Measurements from ENCODE around the gene S1PR1.
"Not testable (repeated sequence)": the region's sequence is repeated elsewhere in the genome, so short reads cannot be mapped to it uniquely, and the experiment has no call there.

S1PR1 gene

DNA sequence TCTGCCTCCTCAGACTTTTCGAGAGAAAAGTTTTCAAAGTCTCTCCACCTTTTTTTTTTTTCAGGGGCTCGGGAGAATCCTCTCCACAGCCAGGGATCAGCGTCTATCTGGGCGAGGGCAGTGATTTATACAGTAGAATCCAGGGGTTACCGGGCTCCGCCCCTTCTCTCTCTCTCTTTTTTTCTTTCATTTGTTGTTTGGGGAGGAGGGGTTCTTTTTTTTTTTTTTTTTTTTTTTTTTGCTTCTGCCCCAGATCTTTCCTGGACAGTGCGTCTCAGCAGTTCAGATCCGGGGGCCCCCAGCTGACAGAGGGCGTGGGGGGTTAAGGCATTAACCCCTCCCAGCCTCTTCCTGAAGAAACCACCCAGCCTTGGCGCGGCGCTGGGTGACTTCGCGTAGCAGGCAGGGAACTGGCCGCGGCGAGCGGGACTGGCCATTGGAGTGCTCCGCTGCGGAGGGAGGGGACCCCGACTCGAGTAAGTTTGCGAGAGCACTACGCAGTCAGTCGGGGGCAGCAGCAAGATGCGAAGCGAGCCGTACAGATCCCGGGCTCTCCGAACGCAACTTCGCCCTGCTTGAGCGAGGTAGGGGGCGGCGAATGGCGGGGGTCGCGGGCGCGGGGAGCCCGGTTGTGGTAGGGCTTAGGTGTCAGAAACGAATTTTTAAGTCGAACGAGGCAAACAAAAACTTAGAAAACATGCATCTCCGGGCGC, at the start of gene S1PR1:
Gene S1PR1, plus strand, starts transcription at position 504 of the 713 bp plus-strand sequence. CDS start 1,966 bp downstream, outside the sequence.
- DNase-seq = peak; percentile 64 to 73

- no peak for DNase-seq
Observed at GRCh38 chr1:101187297-101187696, 49.5 kb upstream of the S1PR1 start.

DNA sequence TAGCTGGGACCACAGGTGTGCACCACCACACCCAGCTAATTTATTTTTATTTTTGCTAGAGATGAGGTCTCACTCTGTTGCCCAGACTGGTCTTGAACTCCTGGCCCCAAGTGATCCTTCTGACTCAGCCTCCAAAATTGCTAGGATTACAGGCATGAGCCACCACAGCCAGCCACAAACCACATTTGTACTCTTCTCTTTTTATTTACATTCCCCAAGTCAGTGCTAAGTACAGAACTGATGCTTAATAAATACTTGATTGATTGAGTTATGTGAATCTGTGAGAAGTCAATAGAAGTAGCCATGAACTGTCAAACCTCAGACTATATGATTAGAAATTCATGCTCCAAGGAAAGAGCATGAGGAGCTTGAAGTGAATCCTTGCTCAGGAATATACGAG, 48.5 kb upstream of the S1PR1 start:
- DNase-seq = no peak

DNA sequence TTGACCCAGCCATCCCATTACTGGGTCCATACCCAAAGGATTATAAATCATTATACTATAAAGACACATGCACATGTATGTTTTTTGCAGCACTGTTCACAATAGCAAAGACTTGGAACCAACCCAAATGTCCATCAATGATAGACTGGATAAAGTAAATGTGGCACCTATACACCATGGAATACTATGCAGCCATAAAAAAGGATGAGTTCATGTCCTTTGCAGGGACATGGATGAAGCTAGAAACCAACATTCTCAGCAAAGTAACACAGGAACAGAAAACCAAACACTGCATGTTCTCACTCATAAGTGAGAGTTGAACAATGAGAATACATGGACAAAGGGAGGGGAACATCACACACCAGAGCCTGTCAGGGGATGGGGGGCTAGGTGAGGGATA, 47.9 kb upstream of the S1PR1 start:
- DNase-seq = not testable (repeated sequence)

DNA sequence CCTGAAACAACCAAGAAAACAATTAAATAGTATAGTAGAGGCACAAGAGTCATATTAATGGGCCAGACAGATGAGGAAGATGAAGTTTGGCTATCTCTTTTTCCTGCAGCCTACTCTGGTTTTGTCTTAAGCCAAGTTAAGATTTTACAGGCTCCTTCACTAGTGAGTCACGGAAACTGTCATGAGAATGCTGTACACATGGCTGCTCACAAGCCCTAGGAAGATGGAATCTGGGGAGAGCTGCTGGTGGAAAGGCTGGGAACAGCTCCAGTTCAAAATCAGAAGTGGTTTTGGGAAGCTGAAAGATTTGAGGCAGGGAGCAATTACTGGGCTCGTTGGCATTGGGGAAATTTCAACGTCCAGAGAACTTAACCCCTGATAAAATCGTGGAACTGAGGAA, 46.4 kb upstream of the S1PR1 start:
- no peak for DNase-seq

- no peak for DNase-seq
Observed at GRCh38 chr1:101191049-101191448, 45.8 kb upstream of the S1PR1 start.

GRCh38 chr1:101193733-101194169, 43.1 kb upstream of the S1PR1 start:
- no peak for DNase-seq

GRCh38 chr1:101194746-101195145, 42.1 kb upstream of the S1PR1 start:
- DNase-seq = no peak

GRCh38 chr1:101196668-101197067, 40.2 kb upstream of the S1PR1 start:
- DNase-seq = no peak

- DNase-seq = no peak
Observed at GRCh38 chr1:101198842-101199636, 37.8 kb upstream of the S1PR1 start.

GRCh38 chr1:101199637-101199982, 37.2 kb upstream of the S1PR1 start:
- DNase-seq = no peak

GRCh38 chr1:101200513-101200912, 36.3 kb upstream of the S1PR1 start:
- DNase-seq = no peak

DNA sequence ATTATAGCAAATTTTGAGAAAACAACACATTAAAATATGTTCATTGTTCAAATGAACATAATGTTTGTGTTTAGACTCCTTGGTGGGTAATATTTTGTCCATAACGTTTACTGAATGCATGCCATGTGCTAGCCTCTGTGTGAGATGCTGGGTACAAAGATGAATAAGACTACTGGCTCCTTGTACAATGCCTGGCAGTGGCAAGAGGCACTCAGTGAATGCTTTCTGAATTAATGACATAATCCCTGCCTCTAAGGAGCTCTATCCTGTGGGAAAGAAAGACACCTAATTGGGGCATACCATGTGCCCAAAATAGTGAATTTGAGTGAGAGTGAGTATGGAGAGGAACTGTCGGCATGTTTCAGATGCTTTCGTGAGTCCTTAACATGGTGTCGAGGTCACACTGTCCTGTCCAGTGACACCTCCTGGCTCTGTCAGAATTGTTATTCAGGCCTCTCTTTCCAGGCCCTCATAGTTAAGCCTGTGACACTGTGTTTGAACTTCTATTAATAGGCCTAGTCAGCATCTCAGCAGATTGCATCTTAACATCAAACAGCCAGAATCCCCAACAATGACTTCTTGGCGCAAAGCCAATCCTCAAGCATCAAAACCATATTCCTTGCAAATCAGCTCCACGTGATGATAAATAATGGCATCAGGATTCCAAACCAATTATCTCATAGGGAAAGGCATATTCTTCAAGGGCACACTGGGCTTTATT, 32.8 kb upstream of the S1PR1 start:
- DNase-seq = no peak

DNA sequence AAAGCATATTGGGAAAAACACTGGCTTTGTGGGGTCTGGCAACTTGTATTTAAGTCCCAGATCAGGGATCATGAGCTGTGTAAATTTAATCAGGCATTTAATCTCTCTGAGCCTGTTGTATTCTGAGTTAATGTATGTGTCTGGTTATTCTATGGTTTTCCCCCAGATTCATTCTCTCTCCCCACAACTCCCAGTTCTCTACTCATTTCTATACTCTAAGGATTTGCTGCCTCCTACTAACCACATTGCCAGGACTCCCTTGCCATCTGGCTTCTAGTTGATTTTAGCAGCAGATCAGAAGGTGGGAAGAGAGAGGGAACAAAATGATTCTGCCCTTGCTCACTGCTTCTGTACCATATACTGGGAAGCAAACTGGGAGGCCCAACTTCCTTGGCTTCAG, 31.4 kb upstream of the S1PR1 start:
- no peak for DNase-seq

DNA sequence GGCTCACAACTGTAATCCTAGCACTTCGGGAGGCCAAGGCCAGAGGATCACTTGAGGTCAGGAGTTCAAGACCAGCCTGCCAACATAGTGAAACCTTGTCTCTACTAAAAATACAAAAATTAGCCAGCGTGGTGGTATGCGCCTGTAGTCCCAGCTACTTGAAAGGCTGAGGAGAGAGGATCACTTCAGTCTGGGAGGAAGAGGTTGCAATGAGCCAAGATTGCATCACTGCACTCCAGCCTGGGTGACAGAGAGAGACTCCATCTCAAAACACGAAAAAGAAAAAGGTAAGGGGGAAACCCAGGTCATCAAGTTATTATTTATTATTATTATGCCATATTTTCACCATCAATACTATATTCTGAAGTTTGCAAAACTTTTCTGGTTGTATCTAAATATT, 30.7 kb upstream of the S1PR1 start:
- not testable (repeated sequence) for DNase-seq

- DNase-seq = not testable (repeated sequence)
Observed at GRCh38 chr1:101207271-101207670, 29.5 kb upstream of the S1PR1 start.

DNA sequence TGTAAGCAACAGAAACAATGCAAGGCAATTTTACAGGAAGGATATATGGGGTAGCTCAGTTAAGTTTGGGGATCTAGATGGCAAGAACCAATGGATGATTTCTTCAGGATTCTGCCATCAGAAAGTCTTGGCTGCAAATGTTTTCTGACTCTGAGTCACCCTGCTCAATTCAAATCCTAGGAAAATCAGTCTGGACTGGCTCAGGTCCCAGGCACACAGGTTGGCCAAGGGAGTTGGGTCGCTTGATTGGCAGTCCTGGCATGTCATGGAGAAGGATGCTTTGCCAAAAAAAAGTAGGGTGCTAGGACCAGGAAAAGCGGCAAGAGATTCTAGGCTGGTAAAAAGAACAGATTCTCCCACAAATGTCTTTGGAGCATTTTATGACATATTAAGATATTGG, 28.9 kb upstream of the S1PR1 start:
- DNase-seq = no peak

- no peak for DNase-seq
Observed at GRCh38 chr1:101215363-101216011, 21.3 kb upstream of the S1PR1 start.

GRCh38 chr1:101216623-101217022, 20.2 kb upstream of the S1PR1 start:
- DNase-seq = no peak

GRCh38 chr1:101217148-101217547, 19.7 kb upstream of the S1PR1 start:
- DNase-seq = no peak

GRCh38 chr1:101218968-101219367, 17.9 kb upstream of the S1PR1 start:
- DNase-seq = not testable (repeated sequence)

DNA sequence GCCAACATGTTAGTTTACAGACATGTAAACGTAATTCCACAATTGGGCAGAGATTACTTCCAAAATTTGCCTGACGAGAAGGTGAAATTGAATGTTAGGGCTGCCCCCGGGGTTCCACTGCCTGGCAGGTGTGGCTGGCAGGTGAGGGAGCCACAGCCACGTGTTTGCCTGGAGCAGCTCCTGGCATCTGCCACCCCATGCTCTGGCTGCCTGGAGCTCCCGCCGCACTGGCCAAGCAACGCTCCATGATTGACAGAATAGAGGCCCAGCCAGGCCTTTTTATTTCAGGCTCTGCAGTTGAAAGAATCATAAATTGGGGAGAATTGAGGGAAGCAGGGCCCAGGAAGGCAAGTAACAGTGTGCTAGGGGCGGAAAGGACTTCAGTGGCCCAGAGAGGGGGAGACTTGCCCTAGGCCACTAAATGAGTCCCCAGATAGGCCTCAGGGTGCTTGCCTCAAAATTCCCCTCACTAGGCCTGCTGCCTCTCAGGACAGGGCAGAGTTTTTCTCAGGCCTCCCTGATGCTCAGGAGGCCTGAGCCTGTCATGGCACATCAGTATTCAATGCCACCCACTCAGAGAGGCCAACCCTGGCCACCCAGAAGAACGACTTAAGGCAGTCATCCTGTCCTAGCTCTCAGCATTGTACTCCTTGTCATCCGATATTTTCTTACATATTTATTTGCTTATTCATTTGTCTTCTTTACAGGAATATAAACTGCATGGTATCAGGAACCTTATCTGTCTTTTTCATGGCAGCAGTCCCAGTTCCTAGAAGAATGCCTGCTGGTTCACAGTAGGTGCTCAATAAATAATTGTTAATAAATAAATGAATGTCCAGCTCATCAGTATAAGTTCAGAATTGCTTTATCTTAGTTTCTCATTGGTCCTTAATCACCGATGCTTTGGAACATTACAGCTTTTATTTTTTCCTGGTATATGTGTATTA, 16.6 kb upstream of the S1PR1 start:
- DNase-seq = no peak
